PC-3 (cell line): ENCODE data around the gene ADAM12. TPM values are rescaled to one million over a fixed set of nuclear protein-coding genes. Genes with fewer than 3 reads are reported as not detected.

Source experiments
- ATAC-seq: fragments of 200-7000 bp; cut with Tn5 transposase; 2 replicates; pipeline ENCODE4 v1.9.1; 2020; ENCODE audit warnings: mild to moderate bottlenecking, moderate library complexity
- BruUV-seq: library from RNA; stranded (reverse); fragments of 400-500 nt; replicated peaks from 2 replicates; lab custom pipeline; 2021; lab: Mats Ljungman, UMichigan
- CTCF ChIA-PET: fragments of 300-600 bp; sonication (Branson Sonifier 250); formaldehyde crosslinking; loops from one replicate; lab custom pipeline; 2022; ENCODE audit warnings: antibody characterized with exemption; lab: Charles Lee
- POLR2A ChIA-PET: fragments of 300-600 bp; sonication (Branson Sonifier 250); formaldehyde crosslinking; loops from one replicate; lab custom pipeline; 2022; ENCODE audit warnings: antibody characterized with exemption; ENCODE audit not compliant: unreplicated experiment; lab: Charles Lee
- DNase-seq: peaks from one replicate; pipeline ENCODE4 v3.0.0-alpha.2; 2015
- H2AFZ ChIP-seq: fragments of 300-600 bp; sonication (generic); 2 replicates; pipeline ENCODE4 v1.6.0; 2016; ENCODE audit warnings: antibody characterized with exemption, low read length
- H3F3A ChIP-seq: fragments of 300-600 bp; sonication (generic); one replicate; pipeline ENCODE4 v1.6.0; 2017; ENCODE audit warnings: antibody characterized with exemption, low read length, control low read depth, mild to moderate bottlenecking; ENCODE audit not compliant: unreplicated experiment
- H3K27ac ChIP-seq: fragments of 300-600 bp; sonication (generic); 2 replicates; pipeline ENCODE4 v1.5.1; 2016; ENCODE audit warnings: mild to moderate bottlenecking, low read length
- H3K27me3 ChIP-seq: fragments of 300-600 bp; sonication (generic); 2 replicates; pipeline ENCODE4 v1.6.1; 2016; ENCODE audit warnings: low read length, mixed read lengths
- H3K36me3 ChIP-seq: fragments of 300-600 bp; sonication (generic); 2 replicates; pipeline ENCODE4 v1.6.1; 2016; ENCODE audit warnings: low read depth, mixed run types, low read length, mixed read lengths
- H3K4me1 ChIP-seq: fragments of 300-600 bp; sonication (generic); 2 replicates; pipeline ENCODE4 v1.5.1; 2016; ENCODE audit warnings: low read length; ENCODE audit not compliant: insufficient read depth
- H3K4me2 ChIP-seq: fragments of 300-600 bp; sonication (generic); 2 replicates; pipeline ENCODE4 v1.6.0; 2016; ENCODE audit warnings: low read length
- H3K4me3 ChIP-seq: fragments of 300-600 bp; sonication (generic); 2 replicates; pipeline ENCODE4 v1.5.1; 2016; ENCODE audit warnings: mild to moderate bottlenecking, low read length, mixed read lengths
- H3K79me2 ChIP-seq: fragments of 300-600 bp; sonication (generic); 2 replicates; pipeline ENCODE4 v1.6.1; 2017; ENCODE audit warnings: low read length, mixed read lengths
- H3K9ac ChIP-seq: fragments of 300-600 bp; sonication (generic); 2 replicates; pipeline ENCODE4 v1.6.0; 2016; ENCODE audit warnings: mild to moderate bottlenecking, low read length
- H3K9me2 ChIP-seq: fragments of 300-600 bp; sonication (generic); replicated peaks from 2 replicates; pipeline ENCODE4 v1.6.1; 2016; ENCODE audit warnings: mixed run types, low read length, mixed read lengths
- H3K9me3 ChIP-seq: fragments of 300-600 bp; sonication (generic); 2 replicates; pipeline ENCODE4 v1.6.1; 2016; ENCODE audit warnings: low read length, mixed read lengths
- H4K20me1 ChIP-seq: fragments of 300-600 bp; sonication (generic); 2 replicates; pipeline ENCODE4 v1.6.1; 2016; ENCODE audit warnings: low read length, mixed read lengths
- EZH2 ChIP-seq: fragments of 300-600 bp; sonication (generic); IDR thresholded peaks from one replicate; pipeline ENCODE4 v1.6.1; 2017; ENCODE audit warnings: antibody characterized with exemption, mild to moderate bottlenecking, low read length; ENCODE audit not compliant: unreplicated experiment
- EZH2phosphoT487 ChIP-seq: fragments of 300-600 bp; sonication (generic); IDR thresholded peaks from 2 replicates; pipeline ENCODE4 v1.6.1; 2018; ENCODE audit warnings: mild to moderate bottlenecking, antibody characterized with exemption, low read length, borderline replicate concordance
- intact Hi-C: fragments of 100-400 bp; cut with micrococcal nuclease; formaldehyde crosslinking; loops from 2 replicates; pipeline ENCODE4 v1.9.0; 2023
- total RNA-seq: library from RNA; depleted of rRNA; stranded (reverse); fragments of >200 nt; gene quantifications from 2 replicates; pipeline ENCODE4 v1.2.3, GENCODE V29; 2014
- TF ChIP-seq, protein P1 (sequence below): fragments of 300-600 bp; sonication (generic); conservative IDR thresholded peaks from 2 replicates; pipeline ENCODE4 v1.5.1; 2017; ENCODE audit warnings: antibody characterized with exemption, low read depth, mild to moderate bottlenecking, low read length

The ADAM12 gene
- total RNA-seq, 1 experiment from 2014 or later: 3.4 TPM

DNA sequence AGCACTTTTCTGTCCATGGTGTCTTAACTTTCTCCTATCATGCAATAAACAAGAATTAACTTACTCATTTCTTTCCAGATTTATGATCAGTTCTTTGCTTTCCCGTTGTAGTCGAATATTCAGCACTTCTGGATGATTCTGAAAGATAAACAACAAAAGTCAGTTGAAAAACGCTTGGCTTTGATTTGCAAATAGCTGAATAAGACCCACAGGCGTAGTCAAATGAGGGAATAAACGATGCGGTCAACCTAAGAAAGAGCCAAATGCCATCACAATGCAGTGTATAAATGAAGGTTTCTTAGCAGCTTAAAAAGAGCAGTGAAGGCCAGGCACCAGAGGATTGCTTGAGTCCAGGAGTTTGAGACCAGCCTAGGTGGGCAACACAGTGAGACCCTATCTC is 109.4 kb downstream of the ADAM12 start:
- no TSS peak for BruUV-seq
- Histone ChIP-seq H3K27me3 (no peaks in the 10 kb centered on the region), H2AFZ (no peak overlapping the region), H3K4me3 (no peak overlapping the region), H3K9me2 (no peaks in the 10 kb centered on the region), H3K27ac (no peak overlapping the region), H3K36me3 (no peaks in the 10 kb centered on the region), H3K4me1 (no peaks in the 10 kb centered on the region), H3K4me2 (no peak overlapping the region), H3K9ac (no peak overlapping the region), H3F3A (no peaks in the 10 kb centered on the region), H3K9me3 (no peaks in the 10 kb centered on the region), H3K79me2 (no peaks in the 10 kb centered on the region), H4K20me1 (no peaks in the 10 kb centered on the region)
- TF ChIP-seq EZH2phosphoT487 (no peak), EZH2 (no peak)
- TF ChIP-seq, protein P1, sequence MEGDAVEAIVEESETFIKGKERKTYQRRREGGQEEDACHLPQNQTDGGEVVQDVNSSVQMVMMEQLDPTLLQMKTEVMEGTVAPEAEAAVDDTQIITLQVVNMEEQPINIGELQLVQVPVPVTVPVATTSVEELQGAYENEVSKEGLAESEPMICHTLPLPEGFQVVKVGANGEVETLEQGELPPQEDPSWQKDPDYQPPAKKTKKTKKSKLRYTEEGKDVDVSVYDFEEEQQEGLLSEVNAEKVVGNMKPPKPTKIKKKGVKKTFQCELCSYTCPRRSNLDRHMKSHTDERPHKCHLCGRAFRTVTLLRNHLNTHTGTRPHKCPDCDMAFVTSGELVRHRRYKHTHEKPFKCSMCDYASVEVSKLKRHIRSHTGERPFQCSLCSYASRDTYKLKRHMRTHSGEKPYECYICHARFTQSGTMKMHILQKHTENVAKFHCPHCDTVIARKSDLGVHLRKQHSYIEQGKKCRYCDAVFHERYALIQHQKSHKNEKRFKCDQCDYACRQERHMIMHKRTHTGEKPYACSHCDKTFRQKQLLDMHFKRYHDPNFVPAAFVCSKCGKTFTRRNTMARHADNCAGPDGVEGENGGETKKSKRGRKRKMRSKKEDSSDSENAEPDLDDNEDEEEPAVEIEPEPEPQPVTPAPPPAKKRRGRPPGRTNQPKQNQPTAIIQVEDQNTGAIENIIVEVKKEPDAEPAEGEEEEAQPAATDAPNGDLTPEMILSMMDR: no peak
- CTCF ChIA-PET: no interaction called here
- POLR2A ChIA-PET: no interaction called here
- ATAC-seq (no peak), DNase-seq (no peak)
- intact Hi-C loops: no loop called here

DNA sequence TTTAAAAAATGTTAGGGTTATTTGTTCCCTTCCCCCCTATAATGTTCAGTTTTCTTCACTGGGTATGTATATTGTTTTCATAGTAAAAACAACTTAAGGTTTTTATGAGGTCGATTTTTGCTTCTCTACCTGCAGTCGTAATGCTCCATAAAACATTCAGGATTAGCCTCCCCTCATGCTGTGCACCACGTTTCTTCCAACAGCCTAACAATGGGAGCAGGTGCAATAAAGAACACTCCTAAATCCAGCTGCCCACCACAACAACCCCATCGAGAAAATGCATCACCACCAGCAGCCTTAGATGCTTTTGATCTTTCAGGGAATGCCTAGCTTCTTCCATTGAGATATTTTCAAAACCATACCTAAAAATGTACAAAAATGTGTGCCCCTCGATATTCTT is 111.1 kb downstream of the ADAM12 start:
- H3K9me2 ChIP-seq: no peaks in the 10 kb centered on the region
- no peaks in the 10 kb centered on the region for H4K20me1 ChIP-seq
- BruUV-seq: no TSS peak
- DNase-seq (no peak), ATAC-seq (no peak)
- no peaks in the 10 kb centered on the region for H3K9me3 ChIP-seq
- H3K79me2 ChIP-seq: no peaks in the 10 kb centered on the region
- H3K9ac ChIP-seq: no peak overlapping the region
- H2AFZ ChIP-seq: no peak overlapping the region
- CTCF ChIA-PET: no interaction called here
- H3F3A ChIP-seq: no peaks in the 10 kb centered on the region
- no peaks in the 10 kb centered on the region for H3K36me3 ChIP-seq
- no peaks in the 10 kb centered on the region for H3K4me1 ChIP-seq
- POLR2A ChIA-PET: no interaction called here
- no peak overlapping the region for H3K27ac ChIP-seq
- H3K4me3 ChIP-seq: no peak overlapping the region
- no peak overlapping the region for H3K4me2 ChIP-seq
- TF ChIP-seq EZH2: no peak
- TF ChIP-seq, protein P1: no peak
- TF ChIP-seq EZH2phosphoT487: no peak
- intact Hi-C loops: no loop called here
- no peaks in the 10 kb centered on the region for H3K27me3 ChIP-seq

DNA sequence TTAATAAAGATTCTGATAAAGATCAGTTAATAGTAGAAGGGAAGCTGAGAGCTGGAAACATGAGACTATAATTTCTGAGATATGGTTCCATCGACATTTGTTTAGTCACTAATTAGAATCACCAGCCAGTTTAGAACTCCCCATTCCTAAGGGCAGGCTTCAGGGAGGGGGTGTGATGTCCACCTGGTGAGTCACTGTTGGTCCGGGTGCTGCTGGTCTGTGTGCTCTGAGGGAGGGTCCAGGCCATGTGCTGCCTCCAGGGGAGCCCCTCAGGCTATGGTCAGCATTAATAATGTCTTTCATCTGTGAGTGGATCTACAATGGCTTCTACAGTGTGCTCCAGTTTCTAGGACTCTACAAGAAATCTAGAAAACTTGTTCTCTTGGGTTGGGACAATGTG is 115.8 kb downstream of the ADAM12 start:
- no peak for TF ChIP-seq EZH2phosphoT487
- TF ChIP-seq EZH2: no peak
- TF ChIP-seq, protein P1: no peak
- H3K4me1 ChIP-seq: 0 out of 2 replicates have a peak, but pooled peaks cover 9% of the 10 kb centered on the region
- intact Hi-C loops: no loop called here
- ChIA-PET POLR2A (no interaction called here), CTCF (no interaction called here)
- no peaks in the 10 kb centered on the region for H3K9me2 ChIP-seq
- H4K20me1 ChIP-seq: no peaks in the 10 kb centered on the region
- ATAC-seq (no peak), DNase-seq (no peak)
- H3K27ac ChIP-seq: no peak overlapping the region
- no peak overlapping the region for H3K4me2 ChIP-seq
- no peak overlapping the region for H3K9ac ChIP-seq
- H3K4me3 ChIP-seq: no peak overlapping the region
- no peaks in the 10 kb centered on the region for H3K79me2 ChIP-seq
- BruUV-seq: no TSS peak
- H3K27me3 ChIP-seq: no peaks in the 10 kb centered on the region
- H3F3A ChIP-seq: no peaks in the 10 kb centered on the region
- no peaks in the 10 kb centered on the region for H3K36me3 ChIP-seq
- no peak overlapping the region for H2AFZ ChIP-seq
- H3K9me3 ChIP-seq: no peaks in the 10 kb centered on the region
